Nephron (organoid): ENCODE data around the gene CDK15.

Experiments
- H3K27ac Mint-ChIP-seq, 3 experiments: 2 replicates each; pipeline ENCODE4 v1.8.0; 2020; ENCODE audit warnings: mixed read lengths in 3 of 3, mild to moderate bottlenecking in 2 of 3, moderate library complexity in 1 of 3
- H3K27me3 Mint-ChIP-seq: 2 replicates; pipeline ENCODE4 v1.8.0; 2021; ENCODE audit warnings: low read depth, mild to moderate bottlenecking, moderate library complexity, mixed read lengths
- H3K36me3 Mint-ChIP-seq: 2 replicates; pipeline ENCODE4 v1.8.0; 2020; ENCODE audit warnings: low read depth, mixed read lengths
- H3K4me1 Mint-ChIP-seq: 2 replicates; pipeline ENCODE4 v1.8.0; 2020; ENCODE audit warnings: mixed read lengths
- H3K4me3 Mint-ChIP-seq, 3 experiments: 2 replicates each; pipeline ENCODE4 v1.8.0; 2020; ENCODE audit warnings: mild to moderate bottlenecking in 3 of 3, mixed read lengths in 3 of 3, moderate library complexity in 2 of 3
- H3K9me3 Mint-ChIP-seq: 2 replicates; pipeline ENCODE4 v1.8.0; 2020; ENCODE audit warnings: mixed read lengths
- CTCF ChIP-seq, 3 experiments: fragments of 200-600 bp; sonication (generic); IDR thresholded peaks; one replicate each; pipeline ENCODE4 v1.5.0; 2021; ENCODE audit warnings: antibody characterized with exemption in 3 of 3; ENCODE audit not compliant: unreplicated experiment in 3 of 3

The CDK15 gene

DNA sequence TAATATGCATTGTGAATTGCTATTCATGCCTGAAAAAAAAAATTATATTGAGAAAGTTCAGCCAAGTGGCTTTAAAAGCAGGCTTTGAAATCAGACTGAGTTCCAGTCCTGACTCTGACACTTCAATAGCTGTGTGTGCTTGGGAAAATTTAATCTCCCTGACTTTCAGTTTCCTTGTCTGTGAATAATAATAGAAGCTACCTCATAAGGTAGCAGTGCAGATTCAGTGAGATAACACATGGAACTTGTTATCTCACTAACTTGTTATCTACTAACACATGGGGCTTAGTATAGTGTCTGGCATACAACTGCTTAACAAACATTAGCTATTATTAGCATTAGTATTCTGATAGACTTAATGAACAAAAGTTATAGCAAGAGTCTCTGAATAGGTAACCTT lies 40.5 kb upstream of the CDK15 start:
- Mint-ChIP-seq H3K9me3 (no peaks in the 10 kb centered on the region), H3K27ac (no peak overlapping the region), H3K4me3 (no peak overlapping the region), H3K36me3 (peaks cover 29% of the 10 kb centered on the region), H3K27me3 (no peaks in the 10 kb centered on the region), H3K4me1 (peaks cover 9% of the 10 kb centered on the region)
- TF ChIP-seq CTCF (IDR thresholded peaks at IDR 0.05; ENCODE audit: unreplicated experiment in 3 of 3) = no peak

- H3K9me3 Mint-ChIP-seq = no peaks in the 10 kb centered on the region
- H3K36me3 Mint-ChIP-seq = peaks cover 17% of the 10 kb centered on the region
- H3K27me3 Mint-ChIP-seq = no peaks in the 10 kb centered on the region
- no peak for TF ChIP-seq CTCF (IDR thresholded peaks at IDR 0.05; ENCODE audit: unreplicated experiment in 3 of 3)
- H3K27ac Mint-ChIP-seq = no peak overlapping the region
- H3K4me3 Mint-ChIP-seq = no peak overlapping the region
- H3K4me1 Mint-ChIP-seq = peaks cover 9% of the 10 kb centered on the region
Observed at GRCh38 chr2:201768918-201769317, 37.4 kb upstream of the CDK15 start.

DNA sequence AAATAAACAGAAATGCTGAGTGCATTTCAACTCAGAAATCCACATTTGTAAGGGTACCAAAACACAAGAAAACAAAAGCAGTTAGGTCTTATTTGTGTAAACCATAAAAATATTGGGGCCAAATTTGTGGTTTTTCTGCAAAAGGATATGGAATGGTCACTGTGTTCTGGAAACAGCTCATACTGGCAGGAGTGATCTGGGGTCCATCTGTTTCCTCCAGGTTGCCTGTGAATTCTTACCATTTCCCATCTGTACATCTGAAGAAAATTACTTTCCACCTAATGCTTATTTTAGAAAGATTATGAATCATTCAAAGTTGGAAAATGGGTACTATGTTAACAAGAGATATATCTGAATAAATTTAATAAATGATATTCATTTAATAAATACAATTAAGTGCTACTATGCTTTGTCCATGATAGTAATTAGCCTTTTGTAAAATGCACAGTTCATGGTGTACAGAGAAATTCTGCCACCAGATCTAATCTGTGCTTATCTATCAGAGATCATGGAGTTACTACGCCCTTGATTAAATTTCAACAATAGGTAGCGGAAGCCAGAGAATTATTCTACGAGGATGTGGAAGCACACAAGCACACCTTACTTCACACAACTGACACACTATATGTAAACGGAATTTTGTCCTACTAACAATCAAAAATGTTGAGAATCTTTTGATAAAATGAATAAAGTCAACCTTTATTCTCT lies 36.5 kb upstream of the CDK15 start:
- peaks cover 13% of the 10 kb centered on the region for H3K36me3 Mint-ChIP-seq
- no peak overlapping the region for H3K4me3 Mint-ChIP-seq
- peaks cover 9% of the 10 kb centered on the region for H3K4me1 Mint-ChIP-seq
- no peaks in the 10 kb centered on the region for H3K27me3 Mint-ChIP-seq
- H3K27ac Mint-ChIP-seq = no peak overlapping the region
- H3K9me3 Mint-ChIP-seq = no peaks in the 10 kb centered on the region
- no peak for TF ChIP-seq CTCF (IDR thresholded peaks at IDR 0.05; ENCODE audit: unreplicated experiment in 3 of 3)

DNA sequence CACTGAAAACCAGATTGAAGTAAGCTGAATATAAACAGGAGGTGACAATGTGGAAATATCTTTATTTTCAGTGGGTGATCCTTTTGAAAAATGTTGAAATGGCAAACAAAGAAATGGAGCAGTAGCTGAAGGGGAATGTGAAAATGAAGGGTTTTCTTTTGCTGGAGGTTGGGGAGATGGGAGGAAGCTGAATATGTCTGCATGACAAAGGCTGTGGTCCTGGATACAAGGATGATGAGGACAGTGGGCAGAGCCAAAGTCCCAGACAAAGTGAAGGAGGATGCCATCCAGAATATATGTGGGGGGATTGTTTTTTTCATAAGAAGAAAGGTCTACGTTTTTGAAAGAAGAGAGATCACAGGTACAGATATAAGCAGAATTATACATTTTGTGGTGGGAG lies 32.3 kb upstream of the CDK15 start:
- H3K4me3 Mint-ChIP-seq = no peak overlapping the region
- no peaks in the 10 kb centered on the region for H3K27me3 Mint-ChIP-seq
- peaks cover 18% of the 10 kb centered on the region for H3K4me1 Mint-ChIP-seq
- no peaks in the 10 kb centered on the region for H3K9me3 Mint-ChIP-seq
- no peak overlapping the region for H3K27ac Mint-ChIP-seq
- TF ChIP-seq CTCF (IDR thresholded peaks at IDR 0.05; ENCODE audit: unreplicated experiment in 3 of 3) = no peak
- peaks cover under 1% of the 10 kb centered on the region for H3K36me3 Mint-ChIP-seq

DNA sequence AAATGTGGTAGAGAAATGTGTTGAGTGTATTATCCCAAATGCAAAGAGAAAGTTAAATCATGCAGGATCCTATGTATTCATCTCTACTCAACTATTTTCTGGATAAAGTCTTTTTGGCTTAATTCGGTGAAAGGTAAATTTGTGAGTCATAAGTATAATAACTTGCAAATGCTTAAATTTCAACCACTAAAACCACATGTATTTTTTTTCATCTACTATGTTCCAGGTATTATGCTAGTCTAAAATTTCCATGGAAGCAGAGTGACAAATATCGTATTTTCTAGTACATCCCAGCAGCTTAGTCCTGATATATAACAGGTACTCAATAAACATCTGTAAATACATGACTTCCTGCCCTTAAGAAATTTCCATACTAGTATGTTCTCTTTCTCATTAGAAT lies 31.8 kb upstream of the CDK15 start:
- TF ChIP-seq CTCF (IDR thresholded peaks at IDR 0.05; ENCODE audit: unreplicated experiment in 3 of 3) = no peak
- H3K9me3 Mint-ChIP-seq = no peaks in the 10 kb centered on the region
- H3K4me3 Mint-ChIP-seq = no peak overlapping the region
- H3K4me1 Mint-ChIP-seq = peaks cover 16% of the 10 kb centered on the region
- H3K27me3 Mint-ChIP-seq = no peaks in the 10 kb centered on the region
- no peaks in the 10 kb centered on the region for H3K36me3 Mint-ChIP-seq
- H3K27ac Mint-ChIP-seq = no peak overlapping the region

DNA sequence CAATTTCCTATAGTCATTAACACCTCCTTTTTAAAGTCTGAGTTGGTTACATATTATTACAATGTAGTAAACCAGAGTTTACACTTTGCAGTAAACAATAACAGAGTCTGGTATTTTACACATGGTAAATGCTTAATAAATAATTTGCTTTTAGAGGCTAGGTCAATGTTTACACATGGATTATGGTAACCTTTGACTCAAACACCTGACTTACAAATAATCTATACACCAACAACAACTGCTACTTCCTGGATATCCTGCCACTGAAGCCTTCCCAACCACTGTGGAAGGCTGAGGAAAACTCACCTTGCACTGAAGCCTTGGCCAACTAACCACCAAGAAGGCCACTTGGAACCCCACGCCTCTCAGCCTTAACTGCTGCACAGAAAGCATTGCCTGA lies 31.0 kb upstream of the CDK15 start:
- no peaks in the 10 kb centered on the region for H3K36me3 Mint-ChIP-seq
- no peaks in the 10 kb centered on the region for H3K27me3 Mint-ChIP-seq
- no peak for TF ChIP-seq CTCF (IDR thresholded peaks at IDR 0.05; ENCODE audit: unreplicated experiment in 3 of 3)
- peaks cover 23% of the 10 kb centered on the region for H3K4me1 Mint-ChIP-seq
- H3K4me3 Mint-ChIP-seq = no peak overlapping the region
- H3K27ac Mint-ChIP-seq = no peak overlapping the region
- H3K9me3 Mint-ChIP-seq = no peaks in the 10 kb centered on the region
